ENCODE data around the gene IRF4. TPM values are rescaled to one million over a fixed set of nuclear protein-coding genes. Genes with fewer than 3 reads are reported as not detected.

Gene IRF4
- total RNA-seq = 100 to 1,000 TPM; 700 to 703 TPM
- 3.4 TPM for polyA plus RNA-seq

- Histone ChIP-seq H3K36me3 (ENCODE audit: insufficient read depth, low read length) (no peaks in the 10 kb centered on the region), H3K4me1 (ENCODE audit: insufficient read depth, low read length) (peaks cover 28% of the 10 kb centered on the region), H3K9me3 (ENCODE audit: low read length) (no peaks in the 10 kb centered on the region), H3K4me3 (ENCODE audit: low read length) (peak within 1 kb of the TSS; percentile 79), H3K27ac (ENCODE audit: low read depth, low read length) (no peak within 1 kb of the TSS), H3K27me3 (ENCODE audit: insufficient read depth, low read length, poor library complexity, severe bottlenecking) (no peaks in the 10 kb centered on the region)
- Mint-ChIP-seq H3K27ac (peak within 1 kb of the TSS in 6 of 8 donors; percentile 73 to 88 (median 80)), H3K4me1 (peaks cover 24 to 34% (median 31%) of the 10 kb centered on the region in 3 donors), H3K9me3 (no peaks in the 10 kb centered on the region), H3K36me3 (peaks cover 0 to 27% (median 0%) of the 10 kb centered on the region in 3 donors), H3K4me3 (peak within 1 kb of the TSS; percentile 91 to 99 (median 95)), H3K27me3 (peaks cover 5 to 9% of the 10 kb centered on the region in 2 donors)
- ChIA-PET CTCF (interaction anchor here (0.8 to 4.7 kb wide), 9 partner anchors 8 to 202 kb away, joined by 3 to 27 read pairs (median 5); no protein-coding TSS in a partner anchor), POLR2A (interaction anchor here (0.6 to 1.8 kb wide), 6 partner anchors 11 to 202 kb away, joined by 3 to 6 read pairs (median 3); no protein-coding TSS in a partner anchor)
- DNase-seq = peak in 4 of 5 donors; percentile 20 to 26 (median 26)
Observed at GRCh38 chr6:391559-392440, at the start of gene IRF4. IRF4 (plus strand) TSS chr6:391752; CDS start chr6:393153, 1,401 bp downstream.

DNA sequence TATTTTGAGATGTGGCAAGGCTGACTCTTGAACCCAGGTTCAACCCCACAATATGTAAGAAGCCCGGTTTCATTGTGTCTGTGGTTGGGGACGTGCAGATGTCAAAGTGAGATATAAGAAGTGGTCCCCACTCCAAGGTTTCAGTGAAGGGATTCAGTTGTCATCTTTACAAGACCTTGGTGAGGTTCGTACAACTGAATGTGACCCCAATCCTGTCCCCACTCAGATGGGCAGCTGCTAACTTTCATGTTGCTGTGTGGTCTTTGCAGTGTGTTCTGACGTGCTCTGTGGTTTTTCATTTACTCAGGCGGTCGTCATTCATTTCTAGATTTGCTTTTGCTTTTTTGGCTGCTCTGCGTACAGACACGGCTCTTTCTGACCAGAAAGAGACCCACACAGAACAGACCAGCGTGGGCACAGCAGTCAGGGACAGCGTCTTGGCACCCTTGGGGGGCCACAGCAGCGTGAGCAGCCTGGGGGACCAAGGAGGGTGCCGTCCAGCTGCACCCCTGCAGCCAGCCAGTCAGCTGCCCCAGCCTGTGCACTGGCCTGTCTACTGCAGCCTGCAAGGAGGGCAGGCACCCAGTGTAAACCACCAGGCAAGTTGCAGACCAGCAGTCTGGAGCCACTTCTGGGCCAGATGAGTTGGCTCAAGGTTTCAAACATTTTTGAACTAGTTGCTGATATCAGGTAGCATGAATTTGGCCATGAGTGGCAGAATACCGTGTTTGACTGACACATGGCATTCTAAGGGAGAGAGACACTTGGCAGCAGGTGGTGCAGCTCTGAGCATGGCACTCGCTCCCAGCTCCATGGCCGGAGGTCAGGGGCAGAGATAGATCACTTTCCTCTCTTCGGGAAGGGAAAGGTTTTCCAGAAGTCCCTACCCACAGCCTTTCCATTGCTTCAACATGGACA is 49.4 kb upstream of the IRF4 start:
- Histone ChIP-seq H3K4me3 (ENCODE audit: low read length) (no peak overlapping the region), H3K4me1 (ENCODE audit: insufficient read depth, low read length) (peaks cover 32% of the 10 kb centered on the region), H3K27me3 (ENCODE audit: insufficient read depth, low read length, poor library complexity, severe bottlenecking) (no peaks in the 10 kb centered on the region), H3K27ac (ENCODE audit: low read depth, low read length) (no peak overlapping the region), H3K36me3 (ENCODE audit: insufficient read depth, low read length) (no peaks in the 10 kb centered on the region), H3K9me3 (ENCODE audit: low read length) (no peaks in the 10 kb centered on the region)
- Mint-ChIP-seq H3K36me3 (peaks cover 5 to 25% (median 16%) of the 10 kb centered on the region in 3 donors), H3K27me3 (no peaks in the 10 kb centered on the region), H3K4me1 (peaks cover 46 to 55% (median 47%) of the 10 kb centered on the region in 3 donors), H3K4me3 (peak overlapping the region in 3 of 7 donors; percentile 20 to 76 (median 59)), H3K27ac (peak overlapping the region in 6 of 8 donors; percentile 12 to 71 (median 57)), H3K9me3 (peaks cover 0 to 11% (median 0%) of the 10 kb centered on the region in 5 donors)
- ChIA-PET CTCF (no interaction called here), POLR2A (no interaction called here)
- DNase-seq = peak in 1 of 5 donors; percentile 33

DNA sequence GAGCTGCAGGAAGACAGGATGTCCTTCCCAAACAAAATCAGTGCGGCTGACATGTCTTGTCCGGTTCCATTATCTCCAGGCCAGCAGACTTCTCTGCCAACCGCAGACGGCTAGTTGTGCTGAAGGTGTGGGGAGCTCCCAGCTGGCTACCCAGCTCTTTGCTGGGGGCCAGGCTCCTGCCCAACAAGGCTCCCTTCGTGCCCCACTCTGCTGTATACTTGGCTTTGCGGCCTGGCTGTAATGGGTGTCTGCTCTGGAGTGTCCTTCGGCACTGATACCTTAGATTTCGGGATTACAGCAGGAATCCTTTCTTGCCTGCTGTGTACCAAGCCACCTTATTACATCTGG is 48.7 kb upstream of the IRF4 start:
- no peak for DNase-seq
- CTCF ChIA-PET = no interaction called here
- Histone ChIP-seq H3K9me3 (ENCODE audit: low read length) (no peaks in the 10 kb centered on the region), H3K4me1 (ENCODE audit: insufficient read depth, low read length) (peaks cover 26% of the 10 kb centered on the region), H3K36me3 (ENCODE audit: insufficient read depth, low read length) (no peaks in the 10 kb centered on the region), H3K27me3 (ENCODE audit: insufficient read depth, low read length, poor library complexity, severe bottlenecking) (no peaks in the 10 kb centered on the region), H3K27ac (ENCODE audit: low read depth, low read length) (no peak overlapping the region), H3K4me3 (ENCODE audit: low read length) (no peak overlapping the region)
- Mint-ChIP-seq H3K4me1 (peaks cover 40 to 49% (median 44%) of the 10 kb centered on the region in 3 donors), H3K9me3 (peaks cover 0 to 11% (median 0%) of the 10 kb centered on the region in 5 donors), H3K27ac (peak overlapping the region in 2 of 8 donors; percentile 55 to 67), H3K4me3 (no peak overlapping the region), H3K27me3 (no peaks in the 10 kb centered on the region), H3K36me3 (peaks cover 11 to 32% (median 20%) of the 10 kb centered on the region in 3 donors)
- POLR2A ChIA-PET = no interaction called here

GRCh38 chr6:343226-343935 is 48.2 kb upstream of the IRF4 start:
- Histone ChIP-seq H3K27me3 (ENCODE audit: insufficient read depth, low read length, poor library complexity, severe bottlenecking) (no peaks in the 10 kb centered on the region), H3K36me3 (ENCODE audit: insufficient read depth, low read length) (no peaks in the 10 kb centered on the region), H3K27ac (ENCODE audit: low read depth, low read length) (no peak overlapping the region), H3K9me3 (ENCODE audit: low read length) (no peaks in the 10 kb centered on the region), H3K4me1 (ENCODE audit: insufficient read depth, low read length) (peaks cover 21% of the 10 kb centered on the region), H3K4me3 (ENCODE audit: low read length) (no peak overlapping the region)
- Mint-ChIP-seq H3K36me3 (peaks cover 15 to 37% (median 24%) of the 10 kb centered on the region in 3 donors), H3K4me3 (no peak overlapping the region), H3K27me3 (no peaks in the 10 kb centered on the region), H3K4me1 (peaks cover 35 to 43% (median 40%) of the 10 kb centered on the region in 3 donors), H3K9me3 (peaks cover 0 to 11% (median 0%) of the 10 kb centered on the region in 5 donors), H3K27ac (no peak overlapping the region)
- ChIA-PET CTCF (no interaction called here), POLR2A (no interaction called here)
- no peak for DNase-seq

DNA sequence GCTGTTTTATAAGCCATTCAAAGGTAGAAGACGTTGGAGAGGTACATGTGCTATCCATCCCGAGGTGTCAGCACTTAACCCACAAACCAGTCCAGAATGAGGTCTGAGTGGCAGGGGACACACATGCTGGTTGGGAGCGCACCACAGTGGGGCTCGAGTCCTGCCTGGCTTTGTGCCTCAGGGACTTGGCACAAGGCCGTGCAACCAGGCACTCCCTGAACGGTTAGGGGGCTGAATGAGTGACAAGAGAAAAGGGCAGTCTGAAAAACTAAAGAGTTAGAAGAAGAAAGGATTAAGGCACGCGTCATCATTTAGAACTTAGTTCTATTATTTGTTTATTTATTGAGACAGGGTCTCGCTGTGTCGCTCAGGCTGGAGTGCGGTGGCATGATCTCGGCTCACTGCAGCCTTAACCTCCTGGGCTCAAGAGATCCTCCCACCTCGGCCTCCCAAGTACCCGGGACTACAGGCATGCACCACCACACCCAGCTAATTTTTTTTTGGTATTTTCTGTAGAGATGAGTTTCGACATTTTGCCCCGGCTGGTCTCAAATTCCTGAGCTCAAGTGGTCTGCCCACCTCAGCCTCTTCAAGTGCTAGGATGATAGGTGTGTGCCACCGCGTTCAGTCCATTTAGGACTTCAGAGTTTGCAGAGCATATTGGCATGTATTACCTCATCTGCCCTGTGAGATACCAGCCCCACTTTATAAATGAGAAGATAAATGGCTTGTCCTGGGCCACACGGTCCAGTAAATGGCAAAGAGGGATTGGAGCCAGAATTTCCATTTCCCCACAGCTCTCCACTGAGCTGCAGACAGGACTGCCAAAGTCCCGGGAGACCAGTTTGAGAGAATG is 47.4 kb upstream of the IRF4 start:
- H3K27ac Mint-ChIP-seq = peak overlapping the region in 4 of 8 donors; percentile 4 to 62 (median 31)
- H3K27me3 ChIP-seq (ENCODE audit: insufficient read depth, low read length, poor library complexity, severe bottlenecking) = no peaks in the 10 kb centered on the region
- peaks cover 29 to 35% (median 33%) of the 10 kb centered on the region in 3 donors for H3K4me1 Mint-ChIP-seq
- H3K9me3 ChIP-seq (ENCODE audit: low read length) = no peaks in the 10 kb centered on the region
- no peaks in the 10 kb centered on the region for H3K36me3 ChIP-seq (ENCODE audit: insufficient read depth, low read length)
- no peak overlapping the region for H3K27ac ChIP-seq (ENCODE audit: low read depth, low read length)
- POLR2A ChIA-PET = interaction anchor here (0.6 kb wide), 1 partner anchor 72 kb away, joined by 5 read pairs; no protein-coding TSS in a partner anchor
- no peak overlapping the region for H3K4me3 ChIP-seq (ENCODE audit: low read length)
- peaks cover 15% of the 10 kb centered on the region for H3K4me1 ChIP-seq (ENCODE audit: insufficient read depth, low read length)
- H3K36me3 Mint-ChIP-seq = peaks cover 18 to 44% (median 28%) of the 10 kb centered on the region in 3 donors
- CTCF ChIA-PET = no interaction called here
- H3K27me3 Mint-ChIP-seq = no peaks in the 10 kb centered on the region
- DNase-seq = no peak
- H3K9me3 Mint-ChIP-seq = peaks cover 0 to 13% (median 0%) of the 10 kb centered on the region in 5 donors
- peak overlapping the region in 1 of 7 donors; percentile 34 for H3K4me3 Mint-ChIP-seq

DNA sequence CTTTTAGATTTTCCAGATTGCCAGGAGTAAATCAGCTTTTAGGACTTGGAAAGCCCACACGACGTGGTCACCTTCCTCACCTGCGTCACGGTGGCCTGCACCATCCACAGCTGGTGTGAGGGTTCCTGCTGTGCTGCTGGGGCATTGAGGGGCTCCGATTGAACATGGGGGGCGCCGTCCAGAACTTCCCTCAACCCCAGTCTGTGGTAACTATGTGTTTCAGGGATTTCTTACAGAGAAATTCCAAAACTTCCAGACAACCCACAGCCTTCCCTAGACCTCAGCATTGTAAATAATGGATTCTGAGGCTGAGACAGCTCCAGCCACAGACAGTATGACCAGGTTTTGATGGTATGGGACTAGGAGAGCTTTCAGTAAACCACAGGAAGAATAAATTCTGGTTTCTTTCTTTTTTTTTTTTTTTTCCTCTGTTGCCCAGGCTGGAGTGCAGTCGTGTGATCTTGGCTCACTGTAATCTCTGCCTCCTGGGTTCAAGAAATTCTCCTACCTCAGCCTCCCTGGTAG is 46.7 kb upstream of the IRF4 start:
- H3K27me3 Mint-ChIP-seq = no peaks in the 10 kb centered on the region
- no peak for DNase-seq
- H3K27ac Mint-ChIP-seq = no peak overlapping the region
- Histone ChIP-seq H3K4me3 (ENCODE audit: low read length) (no peak overlapping the region), H3K4me1 (ENCODE audit: insufficient read depth, low read length) (peaks cover 8% of the 10 kb centered on the region), H3K9me3 (ENCODE audit: low read length) (no peaks in the 10 kb centered on the region), H3K27ac (ENCODE audit: low read depth, low read length) (no peak overlapping the region), H3K36me3 (ENCODE audit: insufficient read depth, low read length) (no peaks in the 10 kb centered on the region), H3K27me3 (ENCODE audit: insufficient read depth, low read length, poor library complexity, severe bottlenecking) (no peaks in the 10 kb centered on the region)
- ChIA-PET CTCF (no interaction called here), POLR2A (interaction anchor here (0.6 kb wide), 1 partner anchor 73 kb away, joined by 5 read pairs; no protein-coding TSS in a partner anchor)
- peaks cover 22 to 28% (median 26%) of the 10 kb centered on the region in 3 donors for H3K4me1 Mint-ChIP-seq
- H3K4me3 Mint-ChIP-seq = no peak overlapping the region
- peaks cover 18 to 51% (median 31%) of the 10 kb centered on the region in 3 donors for H3K36me3 Mint-ChIP-seq
- peaks cover 0 to 13% (median 0%) of the 10 kb centered on the region in 5 donors for H3K9me3 Mint-ChIP-seq

Data from CD8-positive, alpha-beta memory T cell (primary cell).